Neutrophil (primary cell): ENCODE data around the gene WIPF2.

Source experiments
- H3K27ac ChIP-seq: fragments of 200-600 bp; sonication (generic); 2 replicates; pipeline ENCODE4 v1.5.1; 2016; ENCODE audit warnings: mild to moderate bottlenecking, moderate library complexity
- H3K27me3 ChIP-seq: fragments of 200-600 bp; sonication (generic); 2 replicates; pipeline ENCODE4 v1.6.0; 2016; ENCODE audit warnings: mild to moderate bottlenecking
- H3K36me3 ChIP-seq: fragments of 200-600 bp; sonication (generic); 2 replicates; pipeline ENCODE4 v1.5.1; 2017
- H3K4me1 ChIP-seq, 2 experiments: fragments of 200-600 bp in 1 of 2; sonication (generic) in 1 of 2; 1 replicate in 1 of 2; 2 replicates in 1 of 2; pipeline versions ENCODE4 v1.5.1 to v1.6.1; 2013 to 2016; ENCODE audit warnings: low read depth in 1 of 2, low read length in 1 of 2, mild to moderate bottlenecking in 1 of 2, moderate library complexity in 1 of 2; ENCODE audit not compliant: control insufficient read depth in 1 of 2, insufficient read depth in 1 of 2
- H3K4me3 ChIP-seq, 2 experiments: fragments of 200-600 bp in 1 of 2; sonication (generic) in 1 of 2; 1 replicate in 1 of 2; 2 replicates in 1 of 2; pipeline ENCODE4 v1.5.1; 2013 to 2016; ENCODE audit warnings: low read depth in 1 of 2, low read length in 1 of 2, mild to moderate bottlenecking in 1 of 2, moderate library complexity in 1 of 2
- H3K9me3 ChIP-seq: fragments of 200-600 bp; sonication (generic); 2 replicates; pipeline ENCODE4 v1.5.1; 2016
- CTCF ChIP-seq: fragments of 200-600 bp; sonication (generic); IDR thresholded peaks from 2 replicates; pipeline ENCODE4 v1.5.1; 2016; ENCODE audit warnings: antibody characterized with exemption

WIPF2 gene

GRCh38 chr17:40315678-40316570 is 96.8 kb downstream of the WIPF2 start:
- Histone ChIP-seq H3K27ac (peak overlapping the region; percentile 98), H3K9me3 (no peaks in the 10 kb centered on the region)

GRCh38 chr17:40316571-40317344 is 97.7 kb downstream of the WIPF2 start:
- H3K27ac ChIP-seq, result peak overlapping the region; percentile 98
- H3K4me1 ChIP-seq, result peaks cover 86 to 91% of the 10 kb centered on the region in 2 experiments
- H3K9me3 ChIP-seq, result no peaks in the 10 kb centered on the region
- no peak for TF ChIP-seq CTCF
- H3K4me3 ChIP-seq, result peak overlapping the region; percentile 88 to 99
- H3K27me3 ChIP-seq, result no peaks in the 10 kb centered on the region
- H3K36me3 ChIP-seq, result peaks cover 4% of the 10 kb centered on the region

More at GRCh38 chr17:40315678-40316570, 96.8 kb downstream of the WIPF2 start:
- Histone ChIP-seq H3K4me1 (peaks cover 87 to 91% of the 10 kb centered on the region in 2 experiments), H3K36me3 (peaks cover 4% of the 10 kb centered on the region), H3K27me3 (no peaks in the 10 kb centered on the region), H3K4me3 (peak overlapping the region in 1 of 2 experiments; percentile 88)
- no peak for TF ChIP-seq CTCF

GRCh38 chr17:40317345-40317873 is 98.3 kb downstream of the WIPF2 start:
- H3K4me3 ChIP-seq, result peak overlapping the region; percentile 88 to 99
- TF ChIP-seq CTCF, result no peak
- peaks cover 4% of the 10 kb centered on the region for H3K36me3 ChIP-seq
- H3K9me3 ChIP-seq, result no peaks in the 10 kb centered on the region
- H3K27ac ChIP-seq, result peak overlapping the region; percentile 98
- H3K27me3 ChIP-seq, result no peaks in the 10 kb centered on the region
- peaks cover 81 to 91% of the 10 kb centered on the region in 2 experiments for H3K4me1 ChIP-seq

GRCh38 chr17:40317880-40318829 is 99.1 kb downstream of the WIPF2 start:
- H3K27ac ChIP-seq, result peak overlapping the region; percentile 98
- no peaks in the 10 kb centered on the region for H3K9me3 ChIP-seq
- peak; percentile 40 for TF ChIP-seq CTCF
- peak overlapping the region; percentile 88 to 99 for H3K4me3 ChIP-seq
- peaks cover 80 to 89% of the 10 kb centered on the region in 2 experiments for H3K4me1 ChIP-seq
- peaks cover 4% of the 10 kb centered on the region for H3K36me3 ChIP-seq
- no peaks in the 10 kb centered on the region for H3K27me3 ChIP-seq
